LNCAP (cell line): ENCODE results near the gene ALPI.

Experiments used
- TF ChIP-seq, protein P1 (sequence below): fragments of 450-650 bp; IDR thresholded peaks from 2 replicates; pipeline ENCODE4 v1.5.1; 2017; ENCODE audit warnings: mild to moderate bottlenecking

The ALPI gene

GRCh38 chr2:232439758-232440135 lies 16.2 kb upstream of the ALPI start:
- TF ChIP-seq, protein P1, sequence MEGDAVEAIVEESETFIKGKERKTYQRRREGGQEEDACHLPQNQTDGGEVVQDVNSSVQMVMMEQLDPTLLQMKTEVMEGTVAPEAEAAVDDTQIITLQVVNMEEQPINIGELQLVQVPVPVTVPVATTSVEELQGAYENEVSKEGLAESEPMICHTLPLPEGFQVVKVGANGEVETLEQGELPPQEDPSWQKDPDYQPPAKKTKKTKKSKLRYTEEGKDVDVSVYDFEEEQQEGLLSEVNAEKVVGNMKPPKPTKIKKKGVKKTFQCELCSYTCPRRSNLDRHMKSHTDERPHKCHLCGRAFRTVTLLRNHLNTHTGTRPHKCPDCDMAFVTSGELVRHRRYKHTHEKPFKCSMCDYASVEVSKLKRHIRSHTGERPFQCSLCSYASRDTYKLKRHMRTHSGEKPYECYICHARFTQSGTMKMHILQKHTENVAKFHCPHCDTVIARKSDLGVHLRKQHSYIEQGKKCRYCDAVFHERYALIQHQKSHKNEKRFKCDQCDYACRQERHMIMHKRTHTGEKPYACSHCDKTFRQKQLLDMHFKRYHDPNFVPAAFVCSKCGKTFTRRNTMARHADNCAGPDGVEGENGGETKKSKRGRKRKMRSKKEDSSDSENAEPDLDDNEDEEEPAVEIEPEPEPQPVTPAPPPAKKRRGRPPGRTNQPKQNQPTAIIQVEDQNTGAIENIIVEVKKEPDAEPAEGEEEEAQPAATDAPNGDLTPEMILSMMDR = no peak

GRCh38 chr2:232440220-232441018 lies 15.5 kb upstream of the ALPI start:
- TF ChIP-seq, protein P1 = peak; percentile 85

DNA sequence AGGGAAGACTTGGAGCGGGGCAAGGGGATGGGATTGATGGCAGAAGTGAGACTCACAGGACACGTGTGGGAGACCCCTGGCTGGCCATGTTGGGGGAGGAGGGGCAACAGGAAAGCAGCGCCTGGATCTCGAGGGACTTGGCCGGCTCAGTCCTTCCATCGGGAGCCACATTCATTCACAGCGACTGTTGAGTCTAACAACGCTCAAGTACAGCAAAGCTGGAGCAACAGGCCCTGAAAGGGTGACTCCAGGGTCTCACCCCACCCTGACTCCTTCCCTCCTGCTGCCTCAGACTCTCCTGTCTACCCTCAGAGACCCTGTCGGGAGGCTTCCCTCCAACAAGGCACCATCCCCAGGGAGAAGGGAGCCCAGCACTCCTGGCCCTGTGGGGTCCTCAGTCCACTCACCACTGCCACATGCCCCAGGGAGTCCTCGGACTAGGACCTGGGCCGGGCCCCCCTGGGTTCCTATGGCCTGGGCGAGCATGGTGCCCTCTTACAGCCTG lies 14.8 kb upstream of the ALPI start:
- TF ChIP-seq, protein P1 = no peak

GRCh38 chr2:232444409-232445148 lies 11.4 kb upstream of the ALPI start:
- TF ChIP-seq, protein P1 = peak; percentile 65

- TF ChIP-seq, protein P1 = peak; percentile 49
Measured at GRCh38 chr2:232446266-232446777, 9.6 kb upstream of the ALPI start.

DNA sequence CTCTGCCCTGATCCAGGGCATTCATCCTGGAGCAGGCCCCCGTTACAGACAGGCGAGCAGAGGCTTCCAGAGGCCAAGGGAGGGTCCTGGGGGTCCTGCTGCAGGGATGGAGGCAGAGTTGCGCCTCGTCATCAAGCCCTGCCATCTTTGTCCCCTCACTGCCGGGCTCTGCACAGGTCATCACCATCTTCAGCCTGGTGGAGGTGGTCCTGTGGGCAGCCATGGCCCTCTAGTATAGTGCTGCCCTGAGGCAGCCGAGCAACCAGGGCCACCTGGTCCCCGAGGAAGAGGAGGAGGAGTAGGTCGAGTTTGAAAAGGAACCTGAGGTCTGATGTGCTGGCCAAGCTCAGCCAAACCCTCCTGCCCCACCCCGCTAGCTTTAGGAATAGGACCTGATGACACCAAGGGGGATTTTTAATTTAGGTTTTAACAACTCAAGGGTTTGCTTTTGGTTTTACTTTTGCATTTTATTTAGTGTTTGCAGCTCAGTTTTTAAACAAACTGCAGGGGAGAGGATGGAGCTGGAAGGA lies 8.8 kb upstream of the ALPI start:
- TF ChIP-seq, protein P1 = no peak

DNA sequence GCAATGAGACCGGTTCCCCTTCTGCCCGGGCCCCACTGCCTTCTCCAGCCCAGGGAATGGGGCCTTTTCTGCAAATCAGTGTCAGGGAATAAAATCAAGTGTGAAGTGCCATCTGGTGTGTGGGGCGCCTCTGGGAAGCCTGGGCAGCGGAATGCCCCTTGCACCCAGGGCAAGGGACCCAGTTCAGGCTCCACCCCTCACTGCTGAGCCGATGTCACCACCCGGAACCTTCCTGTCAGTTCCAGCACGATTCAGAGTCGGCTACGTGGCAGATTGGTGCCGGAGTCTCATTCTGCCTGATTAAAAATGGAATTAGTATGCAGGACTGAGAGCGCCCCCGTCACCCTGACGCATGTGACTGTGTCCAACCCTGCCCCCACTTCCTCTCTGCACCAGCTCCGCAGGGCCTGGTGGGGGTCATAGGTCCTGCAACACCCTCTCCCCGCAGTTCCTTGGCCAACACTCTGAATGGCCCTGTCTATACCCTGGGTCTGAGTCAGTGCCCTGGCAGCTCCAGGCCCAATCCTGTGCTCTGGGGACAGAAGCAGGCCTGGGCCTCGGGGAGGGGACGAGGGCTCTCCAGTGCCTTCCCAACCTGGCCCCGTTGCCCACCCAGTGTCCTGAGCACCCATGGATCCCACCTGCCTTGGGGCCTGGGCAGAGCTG lies 8.2 kb upstream of the ALPI start:
- TF ChIP-seq, protein P1 = no peak
